SKM-1 treated with dmso at 0.1 percent for 144 hours (cell line): ENCODE measurements around the gene VWDE.

ENCODE experiments used
- DNase-seq: peaks from one replicate; lab custom pipeline; 2025; ENCODE audit not compliant: unreplicated experiment; lab: John Stamatoyannopoulos, UW

The VWDE gene

GRCh38 chr7:12294701-12295100 lies 109.0 kb downstream of the VWDE start:
- DNase-seq, result no peak

DNA sequence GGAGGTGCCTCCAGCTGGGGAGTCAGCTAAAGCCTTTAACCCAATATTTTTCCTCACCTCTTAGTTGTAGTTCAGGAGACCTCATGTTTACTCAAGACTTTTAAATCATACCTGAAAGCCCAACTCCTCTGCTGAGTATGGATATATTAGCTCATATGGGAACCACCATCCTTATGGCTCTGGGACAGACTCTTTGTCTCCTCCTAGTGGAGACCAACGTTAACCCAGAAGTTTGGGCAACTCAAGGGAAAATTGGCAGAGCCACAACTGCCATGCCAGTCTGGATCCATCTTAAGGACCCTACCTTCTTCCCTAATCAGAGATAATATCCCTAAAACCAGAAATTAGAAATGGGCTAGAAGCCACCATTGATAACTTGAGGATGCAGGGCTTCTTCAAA lies 111.8 kb downstream of the VWDE start:
- no peak for DNase-seq

DNA sequence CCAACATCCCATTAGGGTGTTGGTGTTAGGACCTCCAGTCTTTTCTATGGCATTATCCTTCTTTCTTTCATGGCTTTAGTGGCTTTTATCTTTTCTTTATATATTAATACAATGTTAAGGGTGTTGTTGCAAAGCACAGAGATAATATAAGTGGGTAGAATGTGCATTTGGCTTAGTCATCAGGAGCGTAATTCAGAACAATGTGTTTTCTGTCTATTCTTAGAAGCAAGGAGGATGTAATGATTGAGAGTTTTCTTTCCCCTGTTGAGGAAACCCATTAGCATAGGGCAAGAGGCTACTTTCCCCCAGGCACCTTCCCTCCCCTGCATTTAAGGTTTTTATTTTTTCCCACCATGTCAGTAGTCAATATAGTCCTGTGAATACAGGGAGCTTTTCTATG lies 112.9 kb downstream of the VWDE start:
- no peak for DNase-seq

DNA sequence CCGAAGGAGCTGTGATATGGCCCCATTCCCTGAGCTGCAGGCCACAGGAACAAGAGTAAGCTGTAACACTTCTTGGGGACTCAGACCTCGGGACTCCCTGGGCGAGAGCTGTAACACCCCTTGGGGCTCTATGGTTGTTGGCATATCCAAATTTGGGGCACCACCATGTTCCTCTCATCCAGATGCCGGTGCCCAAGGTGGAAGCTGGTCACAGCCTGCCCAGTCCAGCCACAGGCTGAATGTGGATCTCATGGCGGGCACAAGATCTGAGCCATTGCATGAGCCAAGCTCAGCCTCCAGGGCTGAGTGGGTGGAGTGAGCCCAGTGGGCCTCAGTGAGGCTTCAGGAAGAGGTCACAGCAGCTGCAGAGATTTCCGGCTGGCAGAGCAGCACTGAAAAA lies 113.7 kb downstream of the VWDE start:
- DNase-seq, result no peak

GRCh38 chr7:12287901-12288300 lies 115.8 kb downstream of the VWDE start:
- DNase-seq, result no peak

DNA sequence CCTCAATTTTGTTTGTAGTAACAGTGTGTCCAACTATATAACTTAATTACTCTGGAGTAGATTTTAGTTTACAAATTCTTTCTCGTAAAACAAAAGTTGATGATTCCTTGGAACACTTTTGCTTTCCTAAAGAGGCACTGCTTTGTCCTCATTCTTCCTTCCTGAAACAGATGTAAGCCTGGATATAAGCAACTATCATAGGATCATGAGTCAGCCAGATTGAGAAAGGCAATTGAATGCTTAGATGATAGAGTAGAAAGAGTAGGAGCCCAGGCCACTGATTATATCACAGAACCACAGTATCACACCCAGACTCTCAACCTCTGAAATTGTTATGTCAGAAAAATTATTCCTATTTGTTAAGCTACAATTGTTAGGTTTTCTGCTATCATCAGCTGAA lies 122.6 kb downstream of the VWDE start:
- no peak for DNase-seq
